ENCODE results near the gene RAB7B.
A peak's percentile ranks its signal among the peaks of the same experiment; 100 is the strongest.

DNA sequence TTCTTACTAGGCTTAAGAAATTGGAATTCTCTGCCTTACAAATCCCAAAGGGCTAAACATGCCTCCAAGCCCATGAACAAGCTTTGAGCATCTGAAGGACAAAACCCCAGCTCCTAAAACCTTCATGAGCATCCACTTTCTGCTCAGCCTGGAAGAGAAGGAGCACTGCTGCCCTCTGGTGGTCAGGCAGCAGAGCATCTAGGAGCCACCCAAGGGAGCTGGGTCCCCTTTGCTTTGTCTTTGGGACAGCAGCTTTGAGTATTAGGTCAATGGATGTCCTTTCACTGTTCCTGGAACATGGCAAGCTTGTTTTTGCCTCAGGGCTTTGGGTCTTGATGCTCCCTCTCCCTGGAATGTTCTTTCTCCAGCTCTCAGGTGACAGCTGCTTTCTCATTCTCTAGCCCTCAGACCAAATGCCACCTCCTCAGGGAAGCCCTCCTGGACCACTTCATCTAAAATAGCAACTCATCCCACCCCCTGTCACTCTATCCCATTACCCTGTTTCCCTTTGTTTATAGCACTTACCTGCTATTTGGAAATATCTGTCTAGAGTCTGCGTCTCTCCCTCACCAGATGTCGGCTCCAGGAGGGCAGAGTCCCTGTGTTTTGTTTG lies 25.7 kb downstream of the RAB7B start:
- no peak for TF ChIP-seq EZH2 (IDR thresholded peaks at IDR 0.05; ENCODE audit: insufficient read depth, low read length)
- TF ChIP-seq, protein P1, sequence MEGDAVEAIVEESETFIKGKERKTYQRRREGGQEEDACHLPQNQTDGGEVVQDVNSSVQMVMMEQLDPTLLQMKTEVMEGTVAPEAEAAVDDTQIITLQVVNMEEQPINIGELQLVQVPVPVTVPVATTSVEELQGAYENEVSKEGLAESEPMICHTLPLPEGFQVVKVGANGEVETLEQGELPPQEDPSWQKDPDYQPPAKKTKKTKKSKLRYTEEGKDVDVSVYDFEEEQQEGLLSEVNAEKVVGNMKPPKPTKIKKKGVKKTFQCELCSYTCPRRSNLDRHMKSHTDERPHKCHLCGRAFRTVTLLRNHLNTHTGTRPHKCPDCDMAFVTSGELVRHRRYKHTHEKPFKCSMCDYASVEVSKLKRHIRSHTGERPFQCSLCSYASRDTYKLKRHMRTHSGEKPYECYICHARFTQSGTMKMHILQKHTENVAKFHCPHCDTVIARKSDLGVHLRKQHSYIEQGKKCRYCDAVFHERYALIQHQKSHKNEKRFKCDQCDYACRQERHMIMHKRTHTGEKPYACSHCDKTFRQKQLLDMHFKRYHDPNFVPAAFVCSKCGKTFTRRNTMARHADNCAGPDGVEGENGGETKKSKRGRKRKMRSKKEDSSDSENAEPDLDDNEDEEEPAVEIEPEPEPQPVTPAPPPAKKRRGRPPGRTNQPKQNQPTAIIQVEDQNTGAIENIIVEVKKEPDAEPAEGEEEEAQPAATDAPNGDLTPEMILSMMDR (IDR thresholded peaks at IDR 0.05; ENCODE audit: insufficient read depth, low read depth, low read length): peak; percentile 97

Measured in astrocyte (in vitro differentiated cells and primary cell).